ENCODE data around the gene VHLL. TPM values are rescaled to one million over a fixed set of nuclear protein-coding genes. Genes with fewer than 3 reads are reported as not detected.

VHLL gene
- total and polyA plus RNA-seq, 7 donors: not detected

GRCh38 chr1:156258859-156259258 lies 40.2 kb downstream of the VHLL start:
- WGBS, 3 donors: 95 to 98% (median 96%) methylated on average over 8 of the region's 8 CpGs
- no peak for DNase-seq
- Histone ChIP-seq H3K27ac (no peak overlapping the region), H3K4me3 (no peak overlapping the region), H3K36me3 (ENCODE audit: insufficient read depth in 1 of 2, low read depth in 1 of 2) (peaks cover 16 to 100% of the 10 kb centered on the region in 2 donors), H3K4me1 (no peaks in the 10 kb centered on the region), H3K9me3 (no peaks in the 10 kb centered on the region), H3K27me3 (ENCODE audit: insufficient read depth in 3 of 3, low read length in 2 of 3) (no peaks in the 10 kb centered on the region)
- TF ChIP-seq CTCF (IDR thresholded peaks at IDR 0.05): no peak
- no peak for ATAC-seq
- intact Hi-C loops (cut with DNase I): no loop called here

GRCh38 chr1:156257711-156258110 lies 41.4 kb downstream of the VHLL start:
- TF ChIP-seq CTCF (IDR thresholded peaks at IDR 0.05): no peak
- intact Hi-C loops (cut with DNase I): no loop called here
- Histone ChIP-seq H3K4me3 (no peak overlapping the region), H3K9me3 (no peaks in the 10 kb centered on the region), H3K36me3 (ENCODE audit: insufficient read depth in 1 of 2, low read depth in 1 of 2) (peaks cover 16 to 100% of the 10 kb centered on the region in 2 donors), H3K4me1 (no peaks in the 10 kb centered on the region), H3K27me3 (ENCODE audit: insufficient read depth in 3 of 3, low read length in 2 of 3) (no peaks in the 10 kb centered on the region), H3K27ac (no peak overlapping the region)
- ATAC-seq (no peak), DNase-seq (no peak)
- WGBS, 3 donors: 87 to 93% (median 87%) methylated on average over 2 of the region's 2 CpGs

- no peak for ATAC-seq
Observed at GRCh38 chr1:156253634-156254033, 45.5 kb downstream of the VHLL start.

GRCh38 chr1:156251527-156251926 lies 47.6 kb downstream of the VHLL start:
- DNase-seq: peak in 1 of 2 donors; percentile 51
- intact Hi-C loops (cut with DNase I): no loop called here
- H3K4me3 ChIP-seq: no peak overlapping the region

More at GRCh38 chr1:156253634-156254033, 45.5 kb downstream of the VHLL start:
- peak in 1 of 2 donors; percentile 21 for DNase-seq
- Histone ChIP-seq H3K4me1 (no peaks in the 10 kb centered on the region), H3K36me3 (ENCODE audit: insufficient read depth in 1 of 2, low read depth in 1 of 2) (peaks cover under 1 to 100% of the 10 kb centered on the region in 2 donors), H3K9me3 (no peaks in the 10 kb centered on the region), H3K4me3 (no peak overlapping the region), H3K27ac (no peak overlapping the region), H3K27me3 (ENCODE audit: insufficient read depth in 3 of 3, low read length in 2 of 3) (no peaks in the 10 kb centered on the region)
- TF ChIP-seq CTCF (IDR thresholded peaks at IDR 0.05): no peak
- 88 to 96% (median 93%) methylated on average over 3 of the region's 3 CpGs for WGBS, 3 donors
- intact Hi-C loops (cut with DNase I): no loop called here

More at GRCh38 chr1:156251527-156251926, 47.6 kb downstream of the VHLL start:
- H3K9me3 ChIP-seq: no peaks in the 10 kb centered on the region
- no peak overlapping the region for H3K27ac ChIP-seq
- H3K36me3 ChIP-seq (ENCODE audit: insufficient read depth in 1 of 2, low read depth in 1 of 2): peaks cover 0 to 79% of the 10 kb centered on the region in 2 donors
- 38 to 59% (median 54%) methylated on average over 3 of the region's 3 CpGs for WGBS, 3 donors
- no peak for TF ChIP-seq CTCF (IDR thresholded peaks at IDR 0.05)
- peaks cover 0 to 2% (median 0%) of the 10 kb centered on the region in 3 donors for H3K27me3 ChIP-seq (ENCODE audit: insufficient read depth in 3 of 3, low read length in 2 of 3)
- ATAC-seq: no peak
- no peaks in the 10 kb centered on the region for H3K4me1 ChIP-seq

All from psoas muscle (tissue), 8 donors.